ENCODE results near the gene TUBG1. TPM values are rescaled to one million over a fixed set of nuclear protein-coding genes. Genes with fewer than 3 reads are reported as not detected.

TUBG1 gene
- total and polyA plus RNA-seq, 2 of the 8 experiments (the other 6 are each of a cell fraction or from before 2014, with no cell fraction given), result 109 to 208 TPM

DNA sequence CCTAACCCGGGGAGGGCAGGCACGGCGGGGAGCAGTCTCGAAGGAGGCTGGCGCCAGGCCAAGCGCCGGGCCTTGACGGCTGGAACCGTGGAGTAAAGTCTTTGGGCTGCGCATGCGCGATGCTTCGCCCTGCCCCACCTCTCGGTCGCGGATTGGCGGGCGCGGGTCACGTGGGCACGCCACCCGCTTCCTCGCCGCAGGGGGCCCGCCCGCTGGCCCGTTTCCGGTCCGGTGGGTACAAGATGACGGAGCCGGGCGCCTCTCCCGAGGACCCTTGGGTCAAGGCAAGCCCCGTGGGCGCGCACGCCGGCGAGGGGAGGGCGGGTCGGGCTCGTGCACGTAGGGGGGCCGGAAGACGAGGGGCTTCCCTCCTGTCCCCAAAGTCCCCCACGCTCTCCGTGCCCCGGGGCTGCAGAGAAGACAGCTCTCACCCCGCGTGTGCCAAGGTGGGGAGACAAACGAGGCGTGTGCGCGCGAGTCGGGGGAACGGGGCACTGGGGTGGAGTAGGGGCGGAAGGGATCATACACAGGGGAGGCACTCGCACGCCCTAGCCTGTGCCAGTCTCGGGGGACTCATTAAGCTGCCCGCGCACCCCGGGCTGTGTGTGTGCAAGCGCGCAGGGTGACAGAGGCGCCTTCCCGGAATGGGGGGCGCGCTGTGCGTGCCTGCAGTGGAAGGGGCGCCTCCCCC lies 42.5 kb upstream of the TUBG1 start, which contains the start of gene MLX:
Gene MLX (plus strand): TSS at position 218 of the 691 bp plus-strand sequence. CDS start 25 bp downstream, at position 243.
- peaks cover 22 to 42% (median 39%) of the 10 kb centered on the region in 4 experiments for H3K36me3 ChIP-seq (ENCODE audit: control insufficient read depth in 2 of 4, insufficient read depth in 4 of 4, low read length in 3 of 4)
- H3K4me2 ChIP-seq (ENCODE audit: insufficient read depth in 1 of 2, low read depth in 2 of 2, low read length in 2 of 2), result peak within 1 kb of the TSS; percentile 71 to 74
- H3K4ac ChIP-seq (replicated peaks; ENCODE audit: insufficient read length, low read depth, low read length), result peak within 1 kb of the TSS; percentile 71
- H4K8ac ChIP-seq (ENCODE audit: extremely low read depth, insufficient read depth, low read length), result peak within 1 kb of the TSS; percentile 88
- peaks cover 17% of the 10 kb centered on the region for H3K79me1 ChIP-seq (ENCODE audit: low read depth, low read length)
- H3K4me1 ChIP-seq (replicated peaks in 1 of 4; ENCODE audit: control insufficient read depth in 3 of 4, insufficient read depth in 4 of 4, low read length in 3 of 4), result peaks cover 0 to 21% (median 9%) of the 10 kb centered on the region in 4 experiments; a peak in 5 of 7 replicates
- FAIRE-seq (no peak), DNase-seq (ENCODE audit: low read depth in 1 of 2, low spot score in 2 of 2) (peak; percentile 79 to 99)
- H2BK120ac ChIP-seq (replicated peaks; ENCODE audit: low read depth, low read length), result no peak within 1 kb of the TSS
- peak within 1 kb of the TSS; percentile 67 for H4K5ac ChIP-seq (ENCODE audit: insufficient read length, low read depth, low read length)
- H2BK12ac ChIP-seq (ENCODE audit: low read depth, low read length), result peak within 1 kb of the TSS; percentile 29
- no peak within 1 kb of the TSS for H2BK20ac ChIP-seq (ENCODE audit: low read length)
- peak within 1 kb of the TSS; percentile 29; the same call in 1 of the 2 replicates for H2BK15ac ChIP-seq (ENCODE audit: low read length)
- no peaks in the 10 kb centered on the region for H3K27me3 ChIP-seq (replicated peaks in 1 of 4; ENCODE audit: control insufficient read depth in 3 of 4, extremely low read depth in 1 of 4, insufficient read depth in 3 of 4, low read length in 3 of 4)
- H2AFZ ChIP-seq (ENCODE audit: low read length), result no peak within 1 kb of the TSS
- H3K23ac ChIP-seq (ENCODE audit: insufficient read length), result no peak within 1 kb of the TSS
- peak within 1 kb of the TSS; percentile 81 for H4K91ac ChIP-seq (replicated peaks; ENCODE audit: insufficient read length, low read length)
- H3K27ac ChIP-seq (ENCODE audit: low read depth, low read length), result peak within 1 kb of the TSS; percentile 63
- H4K20me1 ChIP-seq (replicated peaks in 1 of 2; ENCODE audit: control insufficient read depth in 1 of 2, insufficient read depth in 2 of 2, low read length in 2 of 2), result peaks cover 0 to 1% of the 10 kb centered on the region in 2 experiments
- no peak within 1 kb of the TSS for H3K14ac ChIP-seq (ENCODE audit: insufficient read length)
- POLR2A ChIA-PET (ENCODE audit: partially characterized antibody), result interaction anchor here (1.0 to 8.1 kb wide), 8 partner anchors 9 to 411 kb away, joined by 3 to 74 read pairs (median 4); partner anchors contain the start of genes HSD17B1, PLEKHH3, PSMC3IP and RETREG3
- H3K9ac ChIP-seq (replicated peaks in 1 of 4; ENCODE audit: extremely low read depth in 1 of 4, low read depth in 3 of 4, low read length in 3 of 4), result peak within 1 kb of the TSS in 3 of 4 experiments; percentile 56 to 76 (median 68); a peak in 6 of 7 replicates
- H3K18ac ChIP-seq (ENCODE audit: extremely low read depth, low read length), result peak within 1 kb of the TSS; percentile 87
- CTCF ChIA-PET (ENCODE audit: partially characterized antibody), result interaction anchor here (0.6 to 3.9 kb wide), 9 partner anchors 8 to 117 kb away, joined by 3 to 22 read pairs (median 4); partner anchors contain the start of genes HSD17B1 and PSMC3IP
- 2% methylated on average over 58 of the region's 72 CpGs; no CpG with 5 or more reads in 1 of the 2 experiments for WGBS, 2 experiments (ENCODE audit: extremely low coverage in 1 of 2, insufficient coverage in 1 of 2, insufficient read length in 1 of 2, insufficient replicate concordance in 2 of 2, low coverage in 1 of 2, low lambda C conversion rate in 2 of 2, missing lambda C conversion rate in 1 of 2)
- H2BK5ac ChIP-seq (ENCODE audit: low read depth, low read length), result peak within 1 kb of the TSS; percentile 92
- peak within 1 kb of the TSS; percentile 56 for H3K56ac ChIP-seq (replicated peaks; ENCODE audit: insufficient read length, low read depth, low read length)
- H2AK5ac ChIP-seq (ENCODE audit: low read depth, low read length), result 0 out of 2 replicates have a peak within 1 kb of the TSS, but pooled peaks have one; percentile 45
- H3K9me3 ChIP-seq (ENCODE audit: insufficient read depth in 2 of 2, low read depth in 1 of 2, low read length in 1 of 2), result no peaks in the 10 kb centered on the region
- H3K4me3 ChIP-seq (ENCODE audit: extremely low read depth in 1 of 4, insufficient read depth in 2 of 4, low read depth in 3 of 4, low read length in 4 of 4), result peak within 1 kb of the TSS; percentile 44 to 81 (median 74)
- peaks cover 9 to 22% of the 10 kb centered on the region in 2 experiments; a peak in 3 of 4 replicates for H3K79me2 ChIP-seq (ENCODE audit: control insufficient read depth in 1 of 2, insufficient read depth in 2 of 2, low read length in 2 of 2)
- H3K23me2 ChIP-seq (ENCODE audit: low read depth, low read length), result peaks cover 18% of the 10 kb centered on the region
- TF ChIP-seq KDM4A (IDR thresholded peaks at IDR 0.05; ENCODE audit: low read depth, low read length, severe bottlenecking), result peak; percentile 77
- TF ChIP-seq SP1 (IDR thresholded peaks at IDR 0.05; ENCODE audit: low read depth, low read length), result no peak
- TF ChIP-seq RBBP5 (IDR thresholded peaks at IDR 0.05; ENCODE audit: borderline replicate concordance, low read depth, low read length), result no peak; the same call in 1 of the 2 replicates
- no peak for TF ChIP-seq RFX5 (IDR thresholded peaks at IDR 0.05; ENCODE audit: borderline replicate concordance, low read depth, low read length)
- no peak for TF ChIP-seq EGR1 (IDR thresholded peaks at IDR 0.05; ENCODE audit: borderline replicate concordance, low read depth, low read length)
- peak; percentile 88 for TF ChIP-seq NRF1 (IDR thresholded peaks at IDR 0.05; ENCODE audit: low read depth, low read length)

Data from H1 (cell line).